CD4-positive, CD25-positive, alpha-beta regulatory T cell (primary cell): ENCODE data around the gene TANC1. TPM values are rescaled to one million over a fixed set of nuclear protein-coding genes. Genes with fewer than 3 reads are reported as not detected.

Experiments used
- ATAC-seq, 2 donors: fragments of 150-1000 bp; cut with Tn5 transposase; one replicate each; pipeline ENCODE4 v1.10.0; 2021; ENCODE audit warnings: low read depth in 2 of 2, moderate number of reproducible peaks in 2 of 2, moderate library complexity in 1 of 2
- DNase-seq, 3 donors: peaks; one replicate each; pipeline versions ENCODE4 v3.0.0 to v3.0.0-alpha.2; 2012 to 2022; ENCODE audit warnings: mixed read lengths in 1 of 3
- H3K27ac ChIP-seq: one replicate; pipeline ENCODE4 v1.7.0; 2013; ENCODE audit warnings: mild to moderate bottlenecking, low read length; ENCODE audit not compliant: insufficient read depth, poor library complexity, severe bottlenecking
- H3K27me3 ChIP-seq: one replicate; pipeline ENCODE4 v1.7.0; 2013; ENCODE audit warnings: low read length; ENCODE audit not compliant: control insufficient read depth, insufficient read depth
- H3K36me3 ChIP-seq: one replicate; pipeline ENCODE4 v1.7.0; 2013; ENCODE audit warnings: mild to moderate bottlenecking, low read length, moderate library complexity; ENCODE audit not compliant: control insufficient read depth, insufficient read depth
- H3K4me1 ChIP-seq: 2 replicates; pipeline ENCODE4 v1.7.0; 2013; ENCODE audit warnings: mild to moderate bottlenecking, low read length; ENCODE audit not compliant: insufficient read depth, control insufficient read depth, poor library complexity, severe bottlenecking
- H3K4me3 ChIP-seq: one replicate; pipeline ENCODE4 v1.7.0; 2013; ENCODE audit warnings: low read depth, mild to moderate bottlenecking, low read length, moderate library complexity
- H3K9me3 ChIP-seq, 2 experiments: 1 replicate in 1 of 2; 2 replicates in 1 of 2; pipeline ENCODE4 v1.7.0; 2013; ENCODE audit warnings: low read length in 2 of 2, mild to moderate bottlenecking in 1 of 2, moderate library complexity in 1 of 2; ENCODE audit not compliant: control insufficient read depth in 2 of 2
- H3K27ac Mint-ChIP-seq, 3 donors: one replicate each; pipeline ENCODE4 v1.8.0; 2020 to 2022; ENCODE audit warnings: mild to moderate bottlenecking in 3 of 3, mixed read lengths in 3 of 3, moderate library complexity in 2 of 3
- H3K27me3 Mint-ChIP-seq: one replicate; pipeline ENCODE4 v1.8.0; 2022; ENCODE audit warnings: mild to moderate bottlenecking, mixed read lengths
- H3K36me3 Mint-ChIP-seq: one replicate; pipeline ENCODE4 v1.8.0; 2020; ENCODE audit warnings: mixed read lengths
- H3K4me1 Mint-ChIP-seq, 4 donors: one replicate each; pipeline ENCODE4 v1.8.0; 2020 to 2022; ENCODE audit warnings: mixed read lengths in 4 of 4, mild to moderate bottlenecking in 1 of 4
- H3K4me3 Mint-ChIP-seq, 4 donors: one replicate each; pipeline ENCODE4 v1.8.0; 2020 to 2022; ENCODE audit warnings: mild to moderate bottlenecking in 4 of 4, mixed read lengths in 4 of 4, moderate library complexity in 3 of 4
- H3K9me3 Mint-ChIP-seq, 7 donors: one replicate each; pipeline ENCODE4 v1.8.0; 2020 to 2022; ENCODE audit warnings: mixed read lengths in 7 of 7, mild to moderate bottlenecking in 3 of 7, moderate library complexity in 2 of 7
- polyA plus RNA-seq, 4 donors: library from polyadenylated mRNA; unstranded; fragments of 300-500 nt; fragmentation: Illumina TruSeq; gene quantifications; one replicate each; pipeline ENCODE4 v1.2.3, GENCODE V29; 2021
- total RNA-seq: library from RNA; stranded (reverse); gene quantifications from one replicate; pipeline ENCODE4 v1.2.3, GENCODE V29; 2022

The TANC1 gene
- total and polyA plus RNA-seq, 5 donors from 2014 or later: 0.06 to 0.07 TPM; not detected in 3

- Histone ChIP-seq H3K36me3 (no peaks in the 10 kb centered on the region), H3K4me1 (no peaks in the 10 kb centered on the region), H3K27me3 (peaks cover 2% of the 10 kb centered on the region), H3K27ac (no peak overlapping the region), H3K9me3 (no peaks in the 10 kb centered on the region), H3K4me3 (no peak overlapping the region)
- Mint-ChIP-seq H3K4me1 (no peaks in the 10 kb centered on the region), H3K27ac (no peak overlapping the region), H3K27me3 (no peaks in the 10 kb centered on the region), H3K9me3 (peaks cover 0 to 1% (median 0%) of the 10 kb centered on the region in 7 donors), H3K4me3 (no peak overlapping the region), H3K36me3 (no peaks in the 10 kb centered on the region)
- ATAC-seq (no peak), DNase-seq (no peak)
Observed at GRCh38 chr2:158989165-158989564, 20.7 kb downstream of the TANC1 start.

- Mint-ChIP-seq H3K4me1 (no peaks in the 10 kb centered on the region), H3K27me3 (peaks cover 8% of the 10 kb centered on the region), H3K4me3 (no peak overlapping the region), H3K9me3 (peaks cover 0 to 3% (median 0%) of the 10 kb centered on the region in 7 donors), H3K36me3 (no peaks in the 10 kb centered on the region), H3K27ac (no peak overlapping the region)
- Histone ChIP-seq H3K9me3 (no peaks in the 10 kb centered on the region), H3K4me1 (no peaks in the 10 kb centered on the region), H3K4me3 (no peak overlapping the region), H3K27ac (no peak overlapping the region), H3K36me3 (no peaks in the 10 kb centered on the region), H3K27me3 (peaks cover 2% of the 10 kb centered on the region)
- ATAC-seq (no peak), DNase-seq (no peak)
Observed at GRCh38 chr2:158990397-158991214, 22.2 kb downstream of the TANC1 start.

DNA sequence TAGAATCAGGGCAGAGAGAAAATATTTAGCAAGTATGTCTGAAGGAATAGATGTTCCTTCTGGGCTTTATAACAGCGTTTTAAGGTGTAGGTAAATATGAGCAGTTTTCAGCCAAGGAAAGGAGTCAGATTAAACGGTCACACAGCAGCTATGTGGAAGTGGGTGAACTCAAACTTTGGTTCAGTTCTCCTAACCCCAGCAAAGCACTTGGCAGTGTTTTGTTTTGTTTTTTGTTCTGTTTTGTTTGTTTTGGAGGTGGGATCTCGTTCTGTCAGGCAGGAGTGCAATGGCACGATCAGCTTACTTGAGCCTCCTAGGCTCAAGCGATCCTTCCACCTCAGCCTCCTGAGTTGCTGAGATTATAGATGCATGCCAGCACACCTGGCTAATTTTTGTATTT is 24.6 kb downstream of the TANC1 start:
- no peaks in the 10 kb centered on the region for H3K4me1 ChIP-seq
- no peak overlapping the region for H3K27ac ChIP-seq
- Mint-ChIP-seq H3K9me3 (peaks cover 0 to 3% (median 0%) of the 10 kb centered on the region in 7 donors), H3K4me3 (no peak overlapping the region), H3K36me3 (no peaks in the 10 kb centered on the region), H3K4me1 (no peaks in the 10 kb centered on the region), H3K27ac (no peak overlapping the region), H3K27me3 (peaks cover 10% of the 10 kb centered on the region)
- no peak for ATAC-seq
- no peak for DNase-seq
- H3K27me3 ChIP-seq: no peaks in the 10 kb centered on the region
- H3K9me3 ChIP-seq: no peaks in the 10 kb centered on the region
- no peak overlapping the region for H3K4me3 ChIP-seq
- H3K36me3 ChIP-seq: no peaks in the 10 kb centered on the region

GRCh38 chr2:158993721-158994587 is 25.5 kb downstream of the TANC1 start:
- Mint-ChIP-seq H3K9me3 (peaks cover 0 to 3% (median 0%) of the 10 kb centered on the region in 7 donors), H3K27me3 (peaks cover 10% of the 10 kb centered on the region), H3K4me3 (no peak overlapping the region), H3K36me3 (no peaks in the 10 kb centered on the region), H3K27ac (no peak overlapping the region), H3K4me1 (no peaks in the 10 kb centered on the region)
- DNase-seq (no peak), ATAC-seq (no peak)
- Histone ChIP-seq H3K36me3 (no peaks in the 10 kb centered on the region), H3K9me3 (no peaks in the 10 kb centered on the region), H3K4me1 (no peaks in the 10 kb centered on the region), H3K27ac (no peak overlapping the region), H3K4me3 (no peak overlapping the region), H3K27me3 (no peaks in the 10 kb centered on the region)

GRCh38 chr2:158994920-158995676 is 26.7 kb downstream of the TANC1 start:
- DNase-seq: no peak
- Histone ChIP-seq H3K36me3 (no peaks in the 10 kb centered on the region), H3K27ac (no peak overlapping the region), H3K27me3 (no peaks in the 10 kb centered on the region), H3K4me3 (no peak overlapping the region), H3K4me1 (no peaks in the 10 kb centered on the region), H3K9me3 (no peaks in the 10 kb centered on the region)
- no peaks in the 10 kb centered on the region for H3K36me3 Mint-ChIP-seq
- no peak overlapping the region for H3K4me3 Mint-ChIP-seq
- peaks cover 14% of the 10 kb centered on the region for H3K27me3 Mint-ChIP-seq
- H3K4me1 Mint-ChIP-seq: no peaks in the 10 kb centered on the region
- no peak for ATAC-seq
- no peak overlapping the region for H3K27ac Mint-ChIP-seq
- H3K9me3 Mint-ChIP-seq: peaks cover 0 to 6% (median 0%) of the 10 kb centered on the region in 7 donors

DNA sequence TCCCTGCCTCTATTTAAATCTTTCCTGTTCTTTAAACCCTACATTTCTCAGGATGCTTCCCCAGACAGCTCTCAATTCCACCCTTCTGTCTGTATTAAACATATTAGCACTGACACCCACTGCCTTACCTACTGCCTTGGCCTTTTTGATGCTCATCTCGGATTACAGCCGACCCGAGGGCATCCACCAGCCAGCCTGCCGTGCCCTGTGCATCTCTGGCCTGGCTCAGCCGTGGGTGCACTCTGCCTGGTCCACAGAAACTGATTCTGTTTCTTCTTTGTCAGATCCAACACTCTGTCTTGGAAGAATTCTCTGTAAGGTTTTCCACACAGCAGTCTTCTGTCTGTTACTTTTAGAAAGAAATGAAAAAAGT is 27.2 kb downstream of the TANC1 start:
- DNase-seq (no peak), ATAC-seq (no peak)
- no peaks in the 10 kb centered on the region for H3K27me3 ChIP-seq
- H3K36me3 ChIP-seq: no peaks in the 10 kb centered on the region
- no peaks in the 10 kb centered on the region for H3K9me3 ChIP-seq
- Mint-ChIP-seq H3K9me3 (peaks cover 0 to 6% (median 0%) of the 10 kb centered on the region in 7 donors), H3K4me3 (no peak overlapping the region), H3K27ac (no peak overlapping the region), H3K4me1 (no peaks in the 10 kb centered on the region), H3K27me3 (peaks cover 14% of the 10 kb centered on the region), H3K36me3 (no peaks in the 10 kb centered on the region)
- H3K4me3 ChIP-seq: no peak overlapping the region
- H3K4me1 ChIP-seq: no peaks in the 10 kb centered on the region
- no peak overlapping the region for H3K27ac ChIP-seq

- Histone ChIP-seq H3K4me3 (no peak overlapping the region), H3K36me3 (no peaks in the 10 kb centered on the region), H3K9me3 (no peaks in the 10 kb centered on the region), H3K4me1 (no peaks in the 10 kb centered on the region), H3K27me3 (no peaks in the 10 kb centered on the region), H3K27ac (no peak overlapping the region)
- no peak for DNase-seq
- no peak for ATAC-seq
- Mint-ChIP-seq H3K36me3 (no peaks in the 10 kb centered on the region), H3K4me3 (no peak overlapping the region), H3K27ac (no peak overlapping the region), H3K4me1 (no peaks in the 10 kb centered on the region), H3K9me3 (peaks cover 0 to 6% (median 0%) of the 10 kb centered on the region in 7 donors), H3K27me3 (peaks cover 14% of the 10 kb centered on the region)
Observed at GRCh38 chr2:158996378-158996993, 28.0 kb downstream of the TANC1 start.
